Measurements from ENCODE around the gene BFAR.
"Not testable (repeated sequence)": the region's sequence is repeated elsewhere in the genome, so short reads cannot be mapped to it uniquely, and the experiment has no call there.

DNA sequence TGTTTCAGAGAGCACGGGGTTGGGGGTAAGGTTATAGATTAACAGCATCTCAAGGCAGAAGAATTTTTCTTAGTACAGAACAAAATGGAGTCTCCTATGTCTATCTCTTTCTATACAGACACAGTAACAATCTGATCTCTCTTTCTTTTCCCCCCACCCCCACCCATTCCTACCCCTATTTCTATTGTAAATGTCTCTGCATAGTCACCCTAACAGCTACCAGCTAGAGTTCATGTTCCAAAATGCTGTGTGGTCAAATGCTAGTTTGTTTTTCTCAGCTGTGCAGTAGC lies 4.1 kb downstream of the BFAR start:
- TF ChIP-seq, protein P1, sequence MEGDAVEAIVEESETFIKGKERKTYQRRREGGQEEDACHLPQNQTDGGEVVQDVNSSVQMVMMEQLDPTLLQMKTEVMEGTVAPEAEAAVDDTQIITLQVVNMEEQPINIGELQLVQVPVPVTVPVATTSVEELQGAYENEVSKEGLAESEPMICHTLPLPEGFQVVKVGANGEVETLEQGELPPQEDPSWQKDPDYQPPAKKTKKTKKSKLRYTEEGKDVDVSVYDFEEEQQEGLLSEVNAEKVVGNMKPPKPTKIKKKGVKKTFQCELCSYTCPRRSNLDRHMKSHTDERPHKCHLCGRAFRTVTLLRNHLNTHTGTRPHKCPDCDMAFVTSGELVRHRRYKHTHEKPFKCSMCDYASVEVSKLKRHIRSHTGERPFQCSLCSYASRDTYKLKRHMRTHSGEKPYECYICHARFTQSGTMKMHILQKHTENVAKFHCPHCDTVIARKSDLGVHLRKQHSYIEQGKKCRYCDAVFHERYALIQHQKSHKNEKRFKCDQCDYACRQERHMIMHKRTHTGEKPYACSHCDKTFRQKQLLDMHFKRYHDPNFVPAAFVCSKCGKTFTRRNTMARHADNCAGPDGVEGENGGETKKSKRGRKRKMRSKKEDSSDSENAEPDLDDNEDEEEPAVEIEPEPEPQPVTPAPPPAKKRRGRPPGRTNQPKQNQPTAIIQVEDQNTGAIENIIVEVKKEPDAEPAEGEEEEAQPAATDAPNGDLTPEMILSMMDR (IDR thresholded peaks at IDR 0.05; ENCODE audit: low read depth, low read length, poor library complexity, severe bottlenecking): not testable (repeated sequence)
- not testable (repeated sequence) for TF ChIP-seq EZH2phosphoT487 (IDR thresholded peaks at IDR 0.05; ENCODE audit: borderline replicate concordance, low read length)

All from DOHH2 (cell line).